ENCODE data around the gene CILP2.

Gene CILP2

GRCh38 chr19:19568802-19569756 is 31.0 kb downstream of the CILP2 start:
- H3K4me3 ChIP-seq (ENCODE audit: insufficient read depth, low read depth, low read length, poor library complexity, severe bottlenecking), result no peak overlapping the region
- no peak for DNase-seq
- no peaks in the 10 kb centered on the region for H3K9me3 ChIP-seq (ENCODE audit: control insufficient read depth, low read length)
- H3K27ac ChIP-seq (ENCODE audit: insufficient read depth, low read length, poor library complexity, severe bottlenecking), result no peak overlapping the region
- no peaks in the 10 kb centered on the region for H3K27me3 ChIP-seq (replicated peaks; ENCODE audit: control insufficient read depth, insufficient read depth, low read length, poor library complexity, severe bottlenecking)
- peaks cover 31% of the 10 kb centered on the region for H3K36me3 ChIP-seq (ENCODE audit: control insufficient read depth, insufficient read depth, low read length)
- H3K4me1 ChIP-seq (ENCODE audit: control insufficient read depth, insufficient read depth, low read length, poor library complexity, severe bottlenecking), result no peaks in the 10 kb centered on the region

GRCh38 chr19:19570571-19570970 is 32.5 kb downstream of the CILP2 start:
- DNase-seq, result no peak
- Histone ChIP-seq H3K27me3 (replicated peaks; ENCODE audit: control insufficient read depth, insufficient read depth, low read length, poor library complexity, severe bottlenecking) (no peaks in the 10 kb centered on the region), H3K4me3 (ENCODE audit: insufficient read depth, low read depth, low read length, poor library complexity, severe bottlenecking) (no peak overlapping the region)

GRCh38 chr19:19571071-19571786 is 33.2 kb downstream of the CILP2 start:
- Histone ChIP-seq H3K27me3 (replicated peaks; ENCODE audit: control insufficient read depth, insufficient read depth, low read length, poor library complexity, severe bottlenecking) (no peaks in the 10 kb centered on the region), H3K27ac (ENCODE audit: insufficient read depth, low read length, poor library complexity, severe bottlenecking) (no peak overlapping the region), H3K4me1 (ENCODE audit: control insufficient read depth, insufficient read depth, low read length, poor library complexity, severe bottlenecking) (no peaks in the 10 kb centered on the region), H3K9me3 (ENCODE audit: control insufficient read depth, low read length) (no peaks in the 10 kb centered on the region), H3K4me3 (ENCODE audit: insufficient read depth, low read depth, low read length, poor library complexity, severe bottlenecking) (no peak overlapping the region), H3K36me3 (ENCODE audit: control insufficient read depth, insufficient read depth, low read length) (peaks cover 24% of the 10 kb centered on the region)
- no peak for DNase-seq

More at GRCh38 chr19:19570571-19570970, 32.5 kb downstream of the CILP2 start:
- Histone ChIP-seq H3K36me3 (ENCODE audit: control insufficient read depth, insufficient read depth, low read length) (peaks cover 24% of the 10 kb centered on the region), H3K4me1 (ENCODE audit: control insufficient read depth, insufficient read depth, low read length, poor library complexity, severe bottlenecking) (no peaks in the 10 kb centered on the region), H3K9me3 (ENCODE audit: control insufficient read depth, low read length) (no peaks in the 10 kb centered on the region), H3K27ac (ENCODE audit: insufficient read depth, low read length, poor library complexity, severe bottlenecking) (no peak overlapping the region)

GRCh38 chr19:19575411-19575810 is 37.3 kb downstream of the CILP2 start:
- H3K27me3 ChIP-seq (replicated peaks; ENCODE audit: control insufficient read depth, insufficient read depth, low read length, poor library complexity, severe bottlenecking), result no peaks in the 10 kb centered on the region
- H3K4me3 ChIP-seq (ENCODE audit: insufficient read depth, low read depth, low read length, poor library complexity, severe bottlenecking), result no peak overlapping the region
- no peaks in the 10 kb centered on the region for H3K9me3 ChIP-seq (ENCODE audit: control insufficient read depth, low read length)
- H3K36me3 ChIP-seq (ENCODE audit: control insufficient read depth, insufficient read depth, low read length), result peaks cover 8% of the 10 kb centered on the region
- no peaks in the 10 kb centered on the region for H3K4me1 ChIP-seq (ENCODE audit: control insufficient read depth, insufficient read depth, low read length, poor library complexity, severe bottlenecking)
- H3K27ac ChIP-seq (ENCODE audit: insufficient read depth, low read length, poor library complexity, severe bottlenecking), result no peak overlapping the region
- no peak for DNase-seq

- H3K27ac ChIP-seq (ENCODE audit: insufficient read depth, low read length, poor library complexity, severe bottlenecking), result no peak overlapping the region
- no peaks in the 10 kb centered on the region for H3K27me3 ChIP-seq (replicated peaks; ENCODE audit: control insufficient read depth, insufficient read depth, low read length, poor library complexity, severe bottlenecking)
- H3K4me3 ChIP-seq (ENCODE audit: insufficient read depth, low read depth, low read length, poor library complexity, severe bottlenecking), result no peak overlapping the region
- peaks cover 5% of the 10 kb centered on the region for H3K36me3 ChIP-seq (ENCODE audit: control insufficient read depth, insufficient read depth, low read length)
- no peak for DNase-seq
- H3K4me1 ChIP-seq (ENCODE audit: control insufficient read depth, insufficient read depth, low read length, poor library complexity, severe bottlenecking), result peaks cover 7% of the 10 kb centered on the region
- H3K9me3 ChIP-seq (ENCODE audit: control insufficient read depth, low read length), result no peaks in the 10 kb centered on the region
Measured at GRCh38 chr19:19578252-19578651, 40.2 kb downstream of the CILP2 start.

- DNase-seq, result no peak
- H3K4me1 ChIP-seq (ENCODE audit: control insufficient read depth, insufficient read depth, low read length, poor library complexity, severe bottlenecking), result peaks cover 7% of the 10 kb centered on the region
- no peaks in the 10 kb centered on the region for H3K9me3 ChIP-seq (ENCODE audit: control insufficient read depth, low read length)
- no peaks in the 10 kb centered on the region for H3K27me3 ChIP-seq (replicated peaks; ENCODE audit: control insufficient read depth, insufficient read depth, low read length, poor library complexity, severe bottlenecking)
- H3K36me3 ChIP-seq (ENCODE audit: control insufficient read depth, insufficient read depth, low read length), result peaks cover 5% of the 10 kb centered on the region
- no peak overlapping the region for H3K4me3 ChIP-seq (ENCODE audit: insufficient read depth, low read depth, low read length, poor library complexity, severe bottlenecking)
- H3K27ac ChIP-seq (ENCODE audit: insufficient read depth, low read length, poor library complexity, severe bottlenecking), result no peak overlapping the region
Measured at GRCh38 chr19:19579533-19580361, 41.7 kb downstream of the CILP2 start.

- no peaks in the 10 kb centered on the region for H3K9me3 ChIP-seq (ENCODE audit: control insufficient read depth, low read length)
- H3K27ac ChIP-seq (ENCODE audit: insufficient read depth, low read length, poor library complexity, severe bottlenecking), result no peak overlapping the region
- H3K36me3 ChIP-seq (ENCODE audit: control insufficient read depth, insufficient read depth, low read length), result peaks cover 5% of the 10 kb centered on the region
- no peak overlapping the region for H3K4me3 ChIP-seq (ENCODE audit: insufficient read depth, low read depth, low read length, poor library complexity, severe bottlenecking)
- no peaks in the 10 kb centered on the region for H3K27me3 ChIP-seq (replicated peaks; ENCODE audit: control insufficient read depth, insufficient read depth, low read length, poor library complexity, severe bottlenecking)
- peaks cover 7% of the 10 kb centered on the region for H3K4me1 ChIP-seq (ENCODE audit: control insufficient read depth, insufficient read depth, low read length, poor library complexity, severe bottlenecking)
- DNase-seq, result no peak
Measured at GRCh38 chr19:19580418-19580817, 42.4 kb downstream of the CILP2 start.

- DNase-seq, result no peak
- Histone ChIP-seq H3K4me3 (ENCODE audit: insufficient read depth, low read depth, low read length, poor library complexity, severe bottlenecking) (no peak overlapping the region), H3K4me1 (ENCODE audit: control insufficient read depth, insufficient read depth, low read length, poor library complexity, severe bottlenecking) (peaks cover 7% of the 10 kb centered on the region), H3K36me3 (ENCODE audit: control insufficient read depth, insufficient read depth, low read length) (peaks cover 5% of the 10 kb centered on the region), H3K27me3 (replicated peaks; ENCODE audit: control insufficient read depth, insufficient read depth, low read length, poor library complexity, severe bottlenecking) (no peaks in the 10 kb centered on the region), H3K9me3 (ENCODE audit: control insufficient read depth, low read length) (no peaks in the 10 kb centered on the region), H3K27ac (ENCODE audit: insufficient read depth, low read length, poor library complexity, severe bottlenecking) (no peak overlapping the region)
Measured at GRCh38 chr19:19581391-19581790, 43.3 kb downstream of the CILP2 start.

- Histone ChIP-seq H3K27ac (ENCODE audit: insufficient read depth, low read length, poor library complexity, severe bottlenecking) (no peak overlapping the region), H3K9me3 (ENCODE audit: control insufficient read depth, low read length) (no peaks in the 10 kb centered on the region), H3K36me3 (ENCODE audit: control insufficient read depth, insufficient read depth, low read length) (peaks cover 5% of the 10 kb centered on the region), H3K4me3 (ENCODE audit: insufficient read depth, low read depth, low read length, poor library complexity, severe bottlenecking) (no peak overlapping the region), H3K27me3 (replicated peaks; ENCODE audit: control insufficient read depth, insufficient read depth, low read length, poor library complexity, severe bottlenecking) (no peaks in the 10 kb centered on the region), H3K4me1 (ENCODE audit: control insufficient read depth, insufficient read depth, low read length, poor library complexity, severe bottlenecking) (peaks cover 7% of the 10 kb centered on the region)
- no peak for DNase-seq
Measured at GRCh38 chr19:19582471-19582870, 44.4 kb downstream of the CILP2 start.
